ENCODE data around the gene ACAD8. TPM values are rescaled to one million over a fixed set of nuclear protein-coding genes. Genes with fewer than 3 reads are reported as not detected.

Gene ACAD8
- total RNA-seq, 1 experiment from 2014 or later, result 34.8 TPM

- Histone ChIP-seq H3K27ac (ENCODE audit: low read depth, low read length, poor library complexity, severe bottlenecking) (no peak overlapping the region), H3K4me3 (ENCODE audit: low read depth, low read length, poor library complexity, severe bottlenecking) (no peak overlapping the region), H3K4me1 (ENCODE audit: insufficient read depth, low read length, poor library complexity, severe bottlenecking) (no peaks in the 10 kb centered on the region), H3K27me3 (replicated peaks; ENCODE audit: insufficient read depth, low read depth, low read length, poor library complexity) (no peaks in the 10 kb centered on the region), H3K36me3 (ENCODE audit: insufficient read depth, low read length, poor library complexity, severe bottlenecking) (peaks cover 57% of the 10 kb centered on the region), H3K9me3 (ENCODE audit: low read depth, low read length, poor library complexity, severe bottlenecking) (no peaks in the 10 kb centered on the region)
- ChIA-PET POLR2A (ENCODE audit: low non-redundant PET) (no interaction called here), CTCF (no interaction called here)
- intact Hi-C loops (cut with micrococcal nuclease; ENCODE audit: unreplicated experiment), result no loop called here
- no TSS peak for BruUV-seq (replicated peaks)
- no peak for DNase-seq (ENCODE audit: low spot score)
- TF ChIP-seq EZH2 (IDR thresholded peaks at IDR 0.05; ENCODE audit: borderline replicate concordance, low read depth, low read length, poor library complexity, severe bottlenecking), result no peak
- no peak for TF ChIP-seq CTCF (conservative IDR thresholded peaks at IDR 0.05; ENCODE audit: low read depth, low read length)
Observed at GRCh38 chr11:134246678-134247077, 6.7 kb upstream of the ACAD8 start.

GRCh38 chr11:134248910-134249480 lies 4.4 kb upstream of the ACAD8 start:
- H3K27me3 ChIP-seq (replicated peaks; ENCODE audit: insufficient read depth, low read depth, low read length, poor library complexity), result no peaks in the 10 kb centered on the region
- intact Hi-C loops (cut with micrococcal nuclease; ENCODE audit: unreplicated experiment), result no loop called here
- BruUV-seq (replicated peaks), result no TSS peak
- POLR2A ChIA-PET (ENCODE audit: low non-redundant PET), result no interaction called here
- no peaks in the 10 kb centered on the region for H3K9me3 ChIP-seq (ENCODE audit: low read depth, low read length, poor library complexity, severe bottlenecking)
- peaks cover 6% of the 10 kb centered on the region for H3K4me1 ChIP-seq (ENCODE audit: insufficient read depth, low read length, poor library complexity, severe bottlenecking)
- no peak for TF ChIP-seq CTCF (conservative IDR thresholded peaks at IDR 0.05; ENCODE audit: low read depth, low read length)
- TF ChIP-seq EZH2 (IDR thresholded peaks at IDR 0.05; ENCODE audit: borderline replicate concordance, low read depth, low read length, poor library complexity, severe bottlenecking), result no peak
- CTCF ChIA-PET, result no interaction called here
- no peak overlapping the region for H3K27ac ChIP-seq (ENCODE audit: low read depth, low read length, poor library complexity, severe bottlenecking)
- peaks cover 48% of the 10 kb centered on the region for H3K36me3 ChIP-seq (ENCODE audit: insufficient read depth, low read length, poor library complexity, severe bottlenecking)
- DNase-seq (ENCODE audit: low spot score), result no peak
- no peak overlapping the region for H3K4me3 ChIP-seq (ENCODE audit: low read depth, low read length, poor library complexity, severe bottlenecking)

DNA sequence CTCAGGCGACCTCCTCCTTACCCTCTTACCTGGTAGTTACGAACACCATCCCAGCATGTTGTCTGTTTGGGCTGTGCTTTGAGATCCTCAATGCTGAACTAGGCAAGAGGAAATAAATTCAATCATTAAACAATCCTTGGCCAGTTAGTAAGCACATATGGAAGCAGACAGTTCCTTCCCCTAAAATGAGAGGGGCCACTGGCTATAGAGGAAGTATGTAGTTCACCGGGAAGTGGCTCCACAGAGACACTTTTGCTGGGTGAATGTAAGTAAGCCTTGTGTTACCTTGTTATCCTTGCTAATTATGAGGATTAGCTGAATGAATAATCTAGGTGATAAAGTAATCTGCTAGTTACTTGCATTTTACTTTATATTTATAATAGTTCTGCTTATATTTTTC lies 3.1 kb upstream of the ACAD8 start:
- no peaks in the 10 kb centered on the region for H3K27me3 ChIP-seq (replicated peaks; ENCODE audit: insufficient read depth, low read depth, low read length, poor library complexity)
- H3K27ac ChIP-seq (ENCODE audit: low read depth, low read length, poor library complexity, severe bottlenecking), result no peak overlapping the region
- ChIA-PET CTCF (no interaction called here), POLR2A (ENCODE audit: low non-redundant PET) (no interaction called here)
- H3K4me1 ChIP-seq (ENCODE audit: insufficient read depth, low read length, poor library complexity, severe bottlenecking), result peaks cover 10% of the 10 kb centered on the region
- intact Hi-C loops (cut with micrococcal nuclease; ENCODE audit: unreplicated experiment), result no loop called here
- no peaks in the 10 kb centered on the region for H3K9me3 ChIP-seq (ENCODE audit: low read depth, low read length, poor library complexity, severe bottlenecking)
- no TSS peak for BruUV-seq (replicated peaks)
- TF ChIP-seq EZH2 (IDR thresholded peaks at IDR 0.05; ENCODE audit: borderline replicate concordance, low read depth, low read length, poor library complexity, severe bottlenecking) (no peak), CTCF (conservative IDR thresholded peaks at IDR 0.05; ENCODE audit: low read depth, low read length) (no peak)
- no peak for DNase-seq (ENCODE audit: low spot score)
- H3K4me3 ChIP-seq (ENCODE audit: low read depth, low read length, poor library complexity, severe bottlenecking), result no peak overlapping the region
- H3K36me3 ChIP-seq (ENCODE audit: insufficient read depth, low read length, poor library complexity, severe bottlenecking), result peaks cover 39% of the 10 kb centered on the region

All from A673 (cell line).